H1 (cell line): Measurements from ENCODE around the gene KCNQ1. TPM values are rescaled to one million over a fixed set of nuclear protein-coding genes. Genes with fewer than 3 reads are reported as not detected.

Experiments
- CTCF ChIA-PET: fragments of 300-600 bp; sonication (Branson Sonifier 250); formaldehyde crosslinking; loops from one replicate; lab custom pipeline; 2021; ENCODE audit not compliant: partially characterized antibody; lab: Charles Lee
- POLR2A ChIA-PET: fragments of 300-600 bp; sonication (Branson Sonifier 250); formaldehyde crosslinking; loops from one replicate; lab custom pipeline; 2021; ENCODE audit warnings: inconsistent platforms; ENCODE audit not compliant: partially characterized antibody; lab: Charles Lee
- DNase-seq, 2 experiments: peaks; one replicate each; pipeline versions ENCODE4 v3.0.0 to v3.0.0-alpha.2; 2010 to 2022; ENCODE audit warnings: low spot score in 2 of 2, low read depth in 1 of 2, mixed read lengths in 1 of 2
- FAIRE-seq: peaks from 2 replicates; lab custom pipeline; 2011; peaks lifted over from hg19 to GRCh38; lab: Jason Lieb, UNC
- H2AFZ ChIP-seq: 2 replicates; pipeline ENCODE4 v1.8.1; 2012; ENCODE audit warnings: low read length, inconsistent platforms
- H2AK5ac ChIP-seq: 2 replicates; pipeline ENCODE4 v1.6.1; 2013; ENCODE audit warnings: low read depth, low read length
- H2BK120ac ChIP-seq: replicated peaks from 2 replicates; pipeline ENCODE3; 2013; ENCODE audit warnings: low read depth, low read length, inconsistent platforms
- H2BK12ac ChIP-seq: 2 replicates; pipeline ENCODE4 v1.6.1; 2013; ENCODE audit warnings: low read depth, low read length
- H2BK15ac ChIP-seq: 2 replicates; pipeline ENCODE4 v1.6.1; 2013; ENCODE audit warnings: low read length
- H2BK20ac ChIP-seq: 2 replicates; pipeline ENCODE4 v1.6.1; 2013; ENCODE audit warnings: low read length
- H2BK5ac ChIP-seq: 2 replicates; pipeline ENCODE4 v1.6.1; 2013; ENCODE audit warnings: low read depth, low read length
- H3K14ac ChIP-seq: 2 replicates; pipeline ENCODE4 v1.6.1; 2013; ENCODE audit warnings: inconsistent platforms; ENCODE audit not compliant: insufficient read length
- H3K18ac ChIP-seq: 2 replicates; pipeline ENCODE4 v1.6.1; 2013; ENCODE audit warnings: low read length; ENCODE audit errors: extremely low read depth
- H3K23ac ChIP-seq: 2 replicates; pipeline ENCODE4 v1.6.1; 2013; ENCODE audit warnings: inconsistent platforms; ENCODE audit not compliant: insufficient read length
- H3K23me2 ChIP-seq: 2 replicates; pipeline ENCODE4 v1.6.1; 2013; ENCODE audit warnings: low read depth, low read length
- H3K27ac ChIP-seq: 2 replicates; pipeline ENCODE4 v1.6.1; 2011; ENCODE audit warnings: low read depth, low read length, inconsistent platforms
- H3K27me3 ChIP-seq, 4 experiments: replicated peaks in 1 of 4; 1 replicate in 1 of 4; 2 replicates in 3 of 4; pipeline versions ENCODE4 v1.6.1 to v1.8.1; 2011 to 2013; ENCODE audit warnings: low read length in 3 of 4, mild to moderate bottlenecking in 3 of 4, inconsistent platforms in 2 of 4, mixed read lengths in 2 of 4, moderate library complexity in 1 of 4; ENCODE audit not compliant: control insufficient read depth in 3 of 4, insufficient read depth in 3 of 4; ENCODE audit errors: extremely low read depth in 1 of 4
- H3K36me3 ChIP-seq, 4 experiments: 2 replicates each; pipeline versions ENCODE4 v1.6.1 to v1.8.1; 2011 to 2013; ENCODE audit warnings: mild to moderate bottlenecking in 4 of 4, low read length in 3 of 4, moderate library complexity in 2 of 4, control low read depth in 1 of 4, inconsistent platforms in 1 of 4; ENCODE audit not compliant: insufficient read depth in 4 of 4, control insufficient read depth in 2 of 4
- H3K4ac ChIP-seq: replicated peaks from 2 replicates; pipeline ENCODE3; 2013; ENCODE audit warnings: low read length, low read depth, mixed read lengths, inconsistent platforms; ENCODE audit not compliant: insufficient read length
- H3K4me1 ChIP-seq, 4 experiments: replicated peaks in 1 of 4; 1 replicate in 1 of 4; 2 replicates in 3 of 4; pipeline versions ENCODE4 v1.6.1 to v1.8.1; 2011 to 2013; ENCODE audit warnings: low read length in 3 of 4, inconsistent platforms in 2 of 4, mixed read lengths in 1 of 4; ENCODE audit not compliant: insufficient read depth in 4 of 4, control insufficient read depth in 3 of 4
- H3K4me2 ChIP-seq, 2 experiments: 2 replicates each; pipeline versions ENCODE4 v1.6.1 to v1.8.1; 2011 to 2013; ENCODE audit warnings: low read depth in 2 of 2, low read length in 2 of 2, control low read depth in 1 of 2, inconsistent platforms in 1 of 2, mild to moderate bottlenecking in 1 of 2; ENCODE audit not compliant: insufficient read depth in 1 of 2
- H3K4me3 ChIP-seq, 4 experiments: fragments of 200-600, 300-600 bp in 1 of 4; sonication (generic), shearing (Covaris generic), sonication (Bioruptor Twin) in 1 of 4; 2 replicates each; pipeline versions ENCODE4 v1.5.1 to v1.8.1; 2011 to 2016; ENCODE audit warnings: low read length in 4 of 4, low read depth in 3 of 4, control low read depth in 2 of 4, inconsistent platforms in 2 of 4, mild to moderate bottlenecking in 2 of 4, mixed read lengths in 1 of 4, moderate library complexity in 1 of 4; ENCODE audit not compliant: insufficient read depth in 2 of 4; ENCODE audit errors: extremely low read depth in 1 of 4
- H3K56ac ChIP-seq: replicated peaks from 2 replicates; pipeline ENCODE3; 2013; ENCODE audit warnings: low read depth, mild to moderate bottlenecking, mixed read lengths, low read length, inconsistent platforms; ENCODE audit not compliant: insufficient read length
- H3K79me1 ChIP-seq: 2 replicates; pipeline ENCODE4 v1.6.1; 2013; ENCODE audit warnings: low read depth, low read length, control low read depth
- H3K79me2 ChIP-seq, 2 experiments: 2 replicates each; pipeline versions ENCODE4 v1.6.1 to v1.8.1; 2012 to 2013; ENCODE audit warnings: low read length in 2 of 2, mild to moderate bottlenecking in 2 of 2, inconsistent platforms in 1 of 2; ENCODE audit not compliant: insufficient read depth in 2 of 2, control insufficient read depth in 1 of 2
- H3K9ac ChIP-seq, 4 experiments: replicated peaks in 1 of 4; 1 replicate in 1 of 4; 2 replicates in 3 of 4; pipeline versions ENCODE4 v1.6.1 to v1.8.1; 2011 to 2013; ENCODE audit warnings: low read depth in 3 of 4, low read length in 3 of 4, control low read depth in 2 of 4, mild to moderate bottlenecking in 2 of 4, moderate library complexity in 2 of 4, inconsistent platforms in 1 of 4; ENCODE audit errors: extremely low read depth in 1 of 4
- H3K9me3 ChIP-seq, 2 experiments: 2 replicates each; pipeline versions ENCODE4 v1.6.1 to v1.8.1; 2012 to 2013; ENCODE audit warnings: mild to moderate bottlenecking in 2 of 2, moderate library complexity in 2 of 2, control low read depth in 1 of 2, inconsistent platforms in 1 of 2, low read depth in 1 of 2, low read length in 1 of 2, mixed read lengths in 1 of 2; ENCODE audit not compliant: insufficient read depth in 2 of 2
- H4K20me1 ChIP-seq, 2 experiments: replicated peaks in 1 of 2; 2 replicates each; pipeline versions ENCODE3 to v1.8.1; 2011 to 2013; ENCODE audit warnings: inconsistent platforms in 2 of 2, low read length in 2 of 2, mild to moderate bottlenecking in 1 of 2; ENCODE audit not compliant: insufficient read depth in 2 of 2, control insufficient read depth in 1 of 2
- H4K5ac ChIP-seq: 2 replicates; pipeline ENCODE4 v1.6.1; 2013; ENCODE audit warnings: low read length, low read depth, mixed read lengths, inconsistent platforms; ENCODE audit not compliant: insufficient read length
- H4K8ac ChIP-seq: 2 replicates; pipeline ENCODE4 v1.8.0; 2013; ENCODE audit warnings: mild to moderate bottlenecking, moderate library complexity, low read length, inconsistent platforms; ENCODE audit not compliant: insufficient read depth; ENCODE audit errors: extremely low read depth
- H4K91ac ChIP-seq: replicated peaks from 2 replicates; pipeline ENCODE3; 2013; ENCODE audit warnings: low read length, mixed read lengths, inconsistent platforms; ENCODE audit not compliant: insufficient read length
- ATF2 ChIP-seq: IDR thresholded peaks from 2 replicates; pipeline ENCODE4 v1.6.1; 2012; ENCODE audit warnings: low read length, inconsistent platforms
- CREB1 ChIP-seq: IDR thresholded peaks from 2 replicates; pipeline ENCODE4 v1.6.1; 2012; ENCODE audit warnings: inconsistent platforms
- FOSL1 ChIP-seq: IDR thresholded peaks from 2 replicates; pipeline ENCODE4 v1.6.1; 2011; ENCODE audit warnings: mild to moderate bottlenecking, low read depth, low read length, moderate library complexity; ENCODE audit not compliant: insufficient read depth
- HDAC2 ChIP-seq, 2 experiments: fragments of 300-600 bp in 1 of 2; sonication (generic) in 1 of 2; IDR thresholded peaks; 2 replicates each; pipeline ENCODE4 v1.6.1; 2011 to 2012; ENCODE audit warnings: low read depth in 2 of 2, low read length in 2 of 2, mild to moderate bottlenecking in 2 of 2, moderate library complexity in 2 of 2, borderline replicate concordance in 1 of 2, inconsistent platforms in 1 of 2
- KDM1A ChIP-seq: fragments of 200-600, 300-600 bp; sonication (generic); IDR thresholded peaks from 2 replicates; pipeline ENCODE4 v1.7.1; 2016; ENCODE audit warnings: mild to moderate bottlenecking, low read length, borderline replicate concordance
- PHF8 ChIP-seq: fragments of 200-600 bp; sonication (generic); conservative IDR thresholded peaks from 2 replicates; pipeline ENCODE4 v1.7.1; 2012; ENCODE audit warnings: low read depth, mild to moderate bottlenecking, inconsistent platforms, low read length, moderate library complexity
- POLR2A ChIP-seq, 2 experiments: IDR thresholded peaks; 1 replicate in 1 of 2; 2 replicates in 1 of 2; pipeline ENCODE4 v1.6.1; 2011; ENCODE audit warnings: low read depth in 2 of 2, low read length in 2 of 2, mild to moderate bottlenecking in 2 of 2; ENCODE audit errors: control extremely low read depth in 1 of 2
- POLR2AphosphoS5 ChIP-seq: IDR thresholded peaks from 2 replicates; pipeline ENCODE4 v1.6.1; 2011; ENCODE audit warnings: low read depth, low read length
- SIN3A ChIP-seq, 2 experiments: IDR thresholded peaks in 1 of 2; conservative IDR thresholded peaks in 1 of 2; 2 replicates each; pipeline ENCODE4 v1.6.1; 2011 to 2012; ENCODE audit warnings: low read length in 2 of 2, improper control_type of control experiment in 1 of 2, low read depth in 1 of 2, mild to moderate bottlenecking in 1 of 2
- SIRT6 ChIP-seq: IDR thresholded peaks from one replicate; pipeline ENCODE4 v1.7.1; 2012; ENCODE audit warnings: low read length, inconsistent platforms
- SIX5 ChIP-seq: IDR thresholded peaks from 2 replicates; pipeline ENCODE4 v1.6.1; 2011; ENCODE audit warnings: mild to moderate bottlenecking, low read depth, low read length
- TAF1 ChIP-seq: IDR thresholded peaks from 2 replicates; pipeline ENCODE4 v1.6.1; 2011; ENCODE audit warnings: mild to moderate bottlenecking, low read depth, low read length
- WGBS, 2 experiments: shearing (Covaris generic) in 1 of 2; methylation state at CpG; one replicate each; pipeline versions ENCODE4 v1.1.6 to v1.1.7; 2013 to 2015; ENCODE audit warnings: low lambda C conversion rate in 2 of 2, mixed read lengths in 2 of 2, inconsistent platforms in 1 of 2, low coverage in 1 of 2, missing lambda C conversion rate in 1 of 2; ENCODE audit not compliant: insufficient replicate concordance in 2 of 2, insufficient coverage in 1 of 2, insufficient read length in 1 of 2; ENCODE audit errors: extremely low coverage in 1 of 2, missing lambda C conversion rate in 1 of 2; 5-methylcytosine and 5-hydroxymethylcytosine counted together
- polyA plus RNA-seq, 7 experiments: library from polyadenylated mRNA; depleted of rRNA in 3 of 7; stranded (reverse) in 5 of 7; unstranded in 2 of 7; fragments of >200 nt in 5 of 7; fragments of 200-250 nt in 2 of 7; gene quantifications; 1 replicate in 5 of 7; 2 replicates in 1 of 7; 4 replicates in 1 of 7; pipeline versions ENCODE4 v1.2.1 to v1.2.3, GENCODE V29; 2011 to 2013; ENCODE audit warnings: missing spikeins in 2 of 7, mixed read lengths in 2 of 7
- total RNA-seq: library from RNA; stranded (reverse); fragmentation: NEBNext Ultra II Directional; extraction: Animal tissue kit (Norgen Biotek cat#: 25700); gene quantifications from 2 replicates; pipeline ENCODE4 v1.2.1, GENCODE V29; 2021

The KCNQ1 gene
- total and polyA plus RNA-seq, 2 of the 8 experiments (the other 6 are each of a cell fraction or from before 2014, with no cell fraction given), result 1.9 to 2.0 TPM

- H3K23me2 ChIP-seq, result no peaks in the 10 kb centered on the region
- H3K4me1 ChIP-seq, result peaks cover 0 to 3% (median 0%) of the 10 kb centered on the region in 4 experiments; a peak in 4 of 7 replicates
- H3K79me2 ChIP-seq, result no peaks in the 10 kb centered on the region
- POLR2A ChIA-PET, result interaction anchor here (0.6 kb wide), 1 partner anchor 48 kb away, joined by 3 read pairs; no protein-coding TSS in a partner anchor
- no peak overlapping the region for H3K4ac ChIP-seq
- H3K27me3 ChIP-seq, result peaks cover 2 to 55% (median 34%) of the 10 kb centered on the region in 4 experiments; a peak in 6 of 7 replicates
- no peak overlapping the region for H3K27ac ChIP-seq
- no peak overlapping the region for H3K4me2 ChIP-seq
- no peak overlapping the region for H2BK20ac ChIP-seq
- no peak overlapping the region for H2BK12ac ChIP-seq
- no peak overlapping the region for H2BK120ac ChIP-seq
- H3K36me3 ChIP-seq, result no peaks in the 10 kb centered on the region
- FAIRE-seq (no peak), DNase-seq (no peak)
- no peak overlapping the region for H3K23ac ChIP-seq
- H3K18ac ChIP-seq, result no peak overlapping the region
- no peak overlapping the region for H3K4me3 ChIP-seq
- no peak overlapping the region for H3K9ac ChIP-seq
- H2AFZ ChIP-seq, result no peak overlapping the region
- no peak overlapping the region for H2BK15ac ChIP-seq
- H2AK5ac ChIP-seq, result no peak overlapping the region
- H3K56ac ChIP-seq, result no peak overlapping the region
- no peaks in the 10 kb centered on the region for H3K79me1 ChIP-seq
- no peak overlapping the region for H3K14ac ChIP-seq
- CTCF ChIA-PET, result interaction anchor here (1.4 kb wide), 1 partner anchor 13 kb away, joined by 3 read pairs; no protein-coding TSS in a partner anchor
- WGBS, 2 experiments, result 94% methylated on average over 13 of the region's 22 CpGs; no CpG with 5 or more reads in 1 of the 2 experiments
- H4K5ac ChIP-seq, result no peak overlapping the region
- peaks cover 0 to 6% of the 10 kb centered on the region in 2 experiments; a peak in 1 of 4 replicates for H3K9me3 ChIP-seq
- H4K91ac ChIP-seq, result no peak overlapping the region
- H4K8ac ChIP-seq, result peak overlapping the region; percentile 14; the same call in 1 of the 2 replicates
- peaks cover 0 to 2% of the 10 kb centered on the region in 2 experiments for H4K20me1 ChIP-seq
- no peak overlapping the region for H2BK5ac ChIP-seq
- TF ChIP-seq SIX5 (no peak), HDAC2 (IDR thresholded peaks at IDR 0.05; ENCODE audit: borderline replicate concordance in 1 of 2, low read depth in 2 of 2, low read length in 2 of 2) (no peak), ATF2 (no peak), PHF8 (no peak), CREB1 (no peak), SIN3A (conservative IDR thresholded peaks at IDR 0.05 in 1 of 2, IDR thresholded peaks at IDR 0.05 in 1 of 2; ENCODE audit: low read depth in 1 of 2, low read length in 2 of 2) (no peak), FOSL1 (no peak), KDM1A (no peak), POLR2A (IDR thresholded peaks at IDR 0.05; ENCODE audit: control extremely low read depth in 1 of 2, low read depth in 2 of 2, low read length in 2 of 2) (no peak), SIRT6 (no peak), POLR2AphosphoS5 (no peak), TAF1 (no peak)
Measured at GRCh38 chr11:2574043-2574552, 129.3 kb downstream of the KCNQ1 start.
